HepG2 (cell line): Measurements from ENCODE around the gene RSPRY1. TPM values are rescaled to one million over a fixed set of nuclear protein-coding genes. Genes with fewer than 3 reads are reported as not detected.
A peak's percentile ranks its signal among the peaks of the same experiment; 100 is the strongest.

Experiments used
- ARNT2 ChIP-seq: sonication (generic); formaldehyde crosslinking; IDR thresholded peaks from 2 replicates; pipeline ENCODE4 v1.8.0; 2022; ENCODE audit warnings: mild to moderate bottlenecking, low read depth, missing genetic modification reagents, moderate library complexity
- HMG20A ChIP-seq: IDR thresholded peaks from 2 replicates; pipeline ENCODE4 v1.6.1; 2016; ENCODE audit warnings: borderline replicate concordance
- JARID2 ChIP-seq: sonication (generic); formaldehyde crosslinking; IDR thresholded peaks from 2 replicates; pipeline ENCODE4 v1.8.1; 2023; ENCODE audit warnings: missing genetic modification reagents, inconsistent platforms; ENCODE audit not compliant: insufficient replicate concordance
- MED1 ChIP-seq: sonication (generic); formaldehyde crosslinking; IDR thresholded peaks from 2 replicates; pipeline ENCODE4 v1.4.0; 2020; ENCODE audit warnings: missing genetic modification reagents
- NFRKB ChIP-seq: fragments of 450-650 bp; IDR thresholded peaks from 2 replicates; pipeline ENCODE4 v1.6.1; 2017
- NR2F2 ChIP-seq: IDR thresholded peaks from 2 replicates; pipeline ENCODE4 v1.6.1; 2012; ENCODE audit warnings: low read depth, inconsistent platforms, borderline replicate concordance
- ZBTB38 ChIP-seq: sonication (generic); formaldehyde crosslinking; IDR thresholded peaks from 2 replicates; pipeline ENCODE4 v1.5.1; 2020; ENCODE audit warnings: mild to moderate bottlenecking, missing genetic modification reagents
- ZFP41 ChIP-seq: sonication (generic); formaldehyde crosslinking; IDR thresholded peaks from 2 replicates; pipeline ENCODE4 v1.4.0; 2020; ENCODE audit warnings: mild to moderate bottlenecking, missing genetic modification reagents, borderline replicate concordance
- ZFP82 ChIP-seq: sonication (generic); formaldehyde crosslinking; IDR thresholded peaks from 2 replicates; pipeline ENCODE4 v1.5.1; 2020; ENCODE audit warnings: mild to moderate bottlenecking, missing genetic modification reagents, borderline replicate concordance
- ZNF12 ChIP-seq: sonication (generic); formaldehyde crosslinking; IDR thresholded peaks from 2 replicates; pipeline ENCODE4 v1.5.0; 2020; ENCODE audit warnings: missing genetic modification reagents
- ZNF232 ChIP-seq: sonication (generic); formaldehyde crosslinking; IDR thresholded peaks from 2 replicates; pipeline ENCODE4 v1.4.0; 2020; ENCODE audit warnings: missing genetic modification reagents, borderline replicate concordance
- ZNF432 ChIP-seq: sonication (generic); formaldehyde crosslinking; IDR thresholded peaks from 2 replicates; pipeline ENCODE4 v1.5.0; 2020; ENCODE audit warnings: missing genetic modification reagents, mild to moderate bottlenecking, borderline replicate concordance
- ZNF562 ChIP-seq: sonication (generic); formaldehyde crosslinking; IDR thresholded peaks from 2 replicates; pipeline ENCODE4 v1.8.0; 2022; ENCODE audit warnings: missing genetic modification reagents, borderline replicate concordance
- ZNF569 ChIP-seq: sonication (generic); formaldehyde crosslinking; IDR thresholded peaks from 2 replicates; pipeline ENCODE4 v1.5.0; 2020; ENCODE audit warnings: mild to moderate bottlenecking, missing genetic modification reagents, moderate library complexity, borderline replicate concordance
- ZNF678 ChIP-seq: sonication (generic); formaldehyde crosslinking; IDR thresholded peaks from 2 replicates; pipeline ENCODE4 v1.4.0; 2020; ENCODE audit warnings: mild to moderate bottlenecking, missing genetic modification reagents
- polyA plus RNA-seq, 8 experiments: library from polyadenylated mRNA; depleted of rRNA in 3 of 8; stranded (reverse) in 7 of 8; unstranded in 1 of 8; fragments of >200 nt; fragmentation: Illumina TruSeq in 4 of 8; extraction: Trizol in 4 of 8; gene quantifications; 2 replicates each; pipeline versions ENCODE4 v1.2.1 to v1.2.3, GENCODE V29; 2011 to 2016; ENCODE audit warnings: low read depth in 4 of 8, missing spikeins in 1 of 8, mixed read lengths in 1 of 8; ENCODE audit not compliant: insufficient read depth in 1 of 8
- total RNA-seq, 5 experiments: library from RNA; depleted of rRNA; stranded (reverse); fragments of >200 nt; fragmentation: Illumina TruSeq; extraction: Trizol; gene quantifications; 2 replicates each; pipeline ENCODE4 v1.2.3, GENCODE V29; 2016; ENCODE audit warnings: low read depth in 1 of 5
- TF ChIP-seq, protein P1 (sequence below): sonication (generic); formaldehyde crosslinking; IDR thresholded peaks from 2 replicates; pipeline ENCODE4 v1.8.0; 2022; ENCODE audit warnings: mild to moderate bottlenecking, missing genetic modification reagents; ENCODE audit not compliant: insufficient replicate concordance
- TF ChIP-seq, protein P2 (sequence below): sonication (generic); formaldehyde crosslinking; IDR thresholded peaks from 2 replicates; pipeline ENCODE4 v1.4.0; 2020; ENCODE audit warnings: mild to moderate bottlenecking, missing genetic modification reagents, borderline replicate concordance
- TF ChIP-seq, protein P3 (sequence below): sonication (generic); formaldehyde crosslinking; conservative IDR thresholded peaks from 2 replicates; pipeline ENCODE4 v1.4.0; 2020; ENCODE audit warnings: mild to moderate bottlenecking, missing genetic modification reagents, moderate library complexity
- TF ChIP-seq, protein P4 (sequence below): sonication (generic); formaldehyde crosslinking; IDR thresholded peaks from 2 replicates; pipeline ENCODE4 v1.5.0; 2020; ENCODE audit warnings: missing genetic modification reagents, mild to moderate bottlenecking, borderline replicate concordance
- TF ChIP-seq, protein P5 (sequence below): sonication (generic); formaldehyde crosslinking; IDR thresholded peaks from 2 replicates; pipeline ENCODE4 v1.4.0; 2020; ENCODE audit warnings: missing genetic modification reagents

The RSPRY1 gene
- total and polyA plus RNA-seq, 2 of the 13 experiments (the other 11 are each of a cell fraction or from before 2014, with no cell fraction given): 53.4 to 61.0 TPM

DNA sequence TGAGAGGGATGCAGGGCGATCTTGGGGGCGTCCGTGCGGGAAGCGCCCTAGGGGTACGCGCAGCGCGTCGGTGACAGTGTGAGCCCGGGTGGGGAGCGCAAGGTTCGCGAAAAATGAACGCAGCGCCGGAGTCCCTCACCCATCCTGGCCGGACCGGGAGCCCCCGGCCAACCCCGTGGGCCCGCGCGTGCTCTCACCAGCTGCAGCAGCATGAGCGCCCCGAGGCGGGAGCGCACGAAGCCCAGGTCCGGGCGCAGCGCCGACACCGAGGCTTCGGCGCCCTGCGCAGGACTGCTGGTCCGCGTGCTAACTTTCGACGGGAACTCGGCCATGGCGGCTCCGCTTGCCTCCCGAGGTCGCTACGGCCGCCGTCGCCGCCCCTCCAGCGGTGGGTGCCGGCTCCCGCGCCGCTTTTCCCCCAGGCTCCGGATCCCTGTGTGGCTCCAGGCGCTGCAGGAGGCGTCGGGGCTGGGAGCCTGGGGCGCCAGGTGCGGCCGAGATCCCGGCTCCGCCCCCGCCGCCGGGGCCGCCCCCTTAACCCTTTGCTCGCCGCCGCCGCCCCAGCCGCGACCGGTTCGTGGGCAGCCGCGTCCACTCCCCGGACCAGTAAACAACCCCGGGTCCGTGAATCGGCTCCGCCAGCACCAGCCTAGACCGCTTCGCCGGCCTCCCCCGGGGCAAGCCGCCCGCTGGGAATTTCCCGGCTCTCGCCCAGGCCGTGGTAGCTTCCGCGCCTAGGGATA lies 98.3 kb downstream of the RSPRY1 start, which contains the start of gene PLLP (continued):
- TF ChIP-seq, protein P1, sequence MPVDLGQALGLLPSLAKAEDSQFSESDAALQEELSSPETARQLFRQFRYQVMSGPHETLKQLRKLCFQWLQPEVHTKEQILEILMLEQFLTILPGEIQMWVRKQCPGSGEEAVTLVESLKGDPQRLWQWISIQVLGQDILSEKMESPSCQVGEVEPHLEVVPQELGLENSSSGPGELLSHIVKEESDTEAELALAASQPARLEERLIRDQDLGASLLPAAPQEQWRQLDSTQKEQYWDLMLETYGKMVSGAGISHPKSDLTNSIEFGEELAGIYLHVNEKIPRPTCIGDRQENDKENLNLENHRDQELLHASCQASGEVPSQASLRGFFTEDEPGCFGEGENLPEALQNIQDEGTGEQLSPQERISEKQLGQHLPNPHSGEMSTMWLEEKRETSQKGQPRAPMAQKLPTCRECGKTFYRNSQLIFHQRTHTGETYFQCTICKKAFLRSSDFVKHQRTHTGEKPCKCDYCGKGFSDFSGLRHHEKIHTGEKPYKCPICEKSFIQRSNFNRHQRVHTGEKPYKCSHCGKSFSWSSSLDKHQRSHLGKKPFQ (CRISPR knock-in tag): peak; percentile 97
- TF ChIP-seq ZNF232 (CRISPR knock-in tag): peak; percentile 95
- TF ChIP-seq ZNF569: peak; percentile 86; the same call in 1 of the 2 replicates
- TF ChIP-seq JARID2 (CRISPR knock-in tag): no peak
- TF ChIP-seq ZNF12 (CRISPR knock-in tag): 0 out of 2 replicates have a peak, but pooled peaks have one; percentile 22
- TF ChIP-seq MED1 (CRISPR knock-in tag): peak; percentile 86
- no peak for TF ChIP-seq NFRKB
- TF ChIP-seq, protein P2, sequence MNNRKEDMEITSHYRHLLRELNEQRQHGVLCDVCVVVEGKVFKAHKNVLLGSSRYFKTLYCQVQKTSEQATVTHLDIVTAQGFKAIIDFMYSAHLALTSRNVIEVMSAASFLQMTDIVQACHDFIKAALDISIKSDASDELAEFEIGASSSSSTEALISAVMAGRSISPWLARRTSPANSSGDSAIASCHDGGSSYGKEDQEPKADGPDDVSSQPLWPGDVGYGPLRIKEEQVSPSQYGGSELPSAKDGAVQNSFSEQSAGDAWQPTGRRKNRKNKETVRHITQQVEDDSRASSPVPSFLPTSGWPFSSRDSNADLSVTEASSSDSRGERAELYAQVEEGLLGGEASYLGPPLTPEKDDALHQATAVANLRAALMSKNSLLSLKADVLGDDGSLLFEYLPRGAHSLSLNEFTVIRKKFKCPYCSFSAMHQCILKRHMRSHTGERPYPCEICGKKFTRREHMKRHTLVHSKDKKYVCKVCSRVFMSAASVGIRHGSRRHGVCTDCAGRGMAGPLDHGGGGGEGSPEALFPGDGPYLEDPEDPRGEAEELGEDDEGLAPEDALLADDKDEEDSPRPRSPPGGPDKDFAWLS: 0 out of 2 replicates have a peak, but pooled peaks have one; percentile 18
- TF ChIP-seq NR2F2: peak; percentile 13; the same call in 1 of the 2 replicates
- peak; percentile 80; the same call in 1 of the 2 replicates for TF ChIP-seq ZNF562 (CRISPR knock-in tag)
- peak; percentile 77; the same call in 1 of the 2 replicates for TF ChIP-seq ZNF432
- TF ChIP-seq ZNF678: peak; percentile 97
- peak; percentile 99 for TF ChIP-seq ZBTB38 (CRISPR knock-in tag)
- peak; percentile 82; the same call in 1 of the 2 replicates for TF ChIP-seq ZFP41 (CRISPR knock-in tag)
- TF ChIP-seq, protein P3, sequence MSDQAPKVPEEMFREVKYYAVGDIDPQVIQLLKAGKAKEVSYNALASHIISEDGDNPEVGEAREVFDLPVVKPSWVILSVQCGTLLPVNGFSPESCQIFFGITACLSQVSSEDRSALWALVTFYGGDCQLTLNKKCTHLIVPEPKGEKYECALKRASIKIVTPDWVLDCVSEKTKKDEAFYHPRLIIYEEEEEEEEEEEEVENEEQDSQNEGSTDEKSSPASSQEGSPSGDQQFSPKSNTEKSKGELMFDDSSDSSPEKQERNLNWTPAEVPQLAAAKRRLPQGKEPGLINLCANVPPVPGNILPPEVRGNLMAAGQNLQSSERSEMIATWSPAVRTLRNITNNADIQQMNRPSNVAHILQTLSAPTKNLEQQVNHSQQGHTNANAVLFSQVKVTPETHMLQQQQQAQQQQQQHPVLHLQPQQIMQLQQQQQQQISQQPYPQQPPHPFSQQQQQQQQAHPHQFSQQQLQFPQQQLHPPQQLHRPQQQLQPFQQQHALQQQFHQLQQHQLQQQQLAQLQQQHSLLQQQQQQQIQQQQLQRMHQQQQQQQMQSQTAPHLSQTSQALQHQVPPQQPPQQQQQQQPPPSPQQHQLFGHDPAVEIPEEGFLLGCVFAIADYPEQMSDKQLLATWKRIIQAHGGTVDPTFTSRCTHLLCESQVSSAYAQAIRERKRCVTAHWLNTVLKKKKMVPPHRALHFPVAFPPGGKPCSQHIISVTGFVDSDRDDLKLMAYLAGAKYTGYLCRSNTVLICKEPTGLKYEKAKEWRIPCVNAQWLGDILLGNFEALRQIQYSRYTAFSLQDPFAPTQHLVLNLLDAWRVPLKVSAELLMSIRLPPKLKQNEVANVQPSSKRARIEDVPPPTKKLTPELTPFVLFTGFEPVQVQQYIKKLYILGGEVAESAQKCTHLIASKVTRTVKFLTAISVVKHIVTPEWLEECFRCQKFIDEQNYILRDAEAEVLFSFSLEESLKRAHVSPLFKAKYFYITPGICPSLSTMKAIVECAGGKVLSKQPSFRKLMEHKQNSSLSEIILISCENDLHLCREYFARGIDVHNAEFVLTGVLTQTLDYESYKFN: peak; percentile 56
- TF ChIP-seq, protein P4, sequence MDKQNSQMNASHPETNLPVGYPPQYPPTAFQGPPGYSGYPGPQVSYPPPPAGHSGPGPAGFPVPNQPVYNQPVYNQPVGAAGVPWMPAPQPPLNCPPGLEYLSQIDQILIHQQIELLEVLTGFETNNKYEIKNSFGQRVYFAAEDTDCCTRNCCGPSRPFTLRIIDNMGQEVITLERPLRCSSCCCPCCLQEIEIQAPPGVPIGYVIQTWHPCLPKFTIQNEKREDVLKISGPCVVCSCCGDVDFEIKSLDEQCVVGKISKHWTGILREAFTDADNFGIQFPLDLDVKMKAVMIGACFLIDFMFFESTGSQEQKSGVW: peak; percentile 96; the same call in 1 of the 2 replicates
- no peak for TF ChIP-seq HMG20A (CRISPR knock-in tag)
- TF ChIP-seq ZFP82 (CRISPR knock-in tag): no peak
- TF ChIP-seq, protein P5, sequence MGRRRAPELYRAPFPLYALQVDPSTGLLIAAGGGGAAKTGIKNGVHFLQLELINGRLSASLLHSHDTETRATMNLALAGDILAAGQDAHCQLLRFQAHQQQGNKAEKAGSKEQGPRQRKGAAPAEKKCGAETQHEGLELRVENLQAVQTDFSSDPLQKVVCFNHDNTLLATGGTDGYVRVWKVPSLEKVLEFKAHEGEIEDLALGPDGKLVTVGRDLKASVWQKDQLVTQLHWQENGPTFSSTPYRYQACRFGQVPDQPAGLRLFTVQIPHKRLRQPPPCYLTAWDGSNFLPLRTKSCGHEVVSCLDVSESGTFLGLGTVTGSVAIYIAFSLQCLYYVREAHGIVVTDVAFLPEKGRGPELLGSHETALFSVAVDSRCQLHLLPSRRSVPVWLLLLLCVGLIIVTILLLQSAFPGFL (CRISPR knock-in tag): peak; percentile 94; the same call in 1 of the 2 replicates
- peak; percentile 99 for TF ChIP-seq ARNT2
